Endodermal cell (in vitro differentiated cells): ENCODE measurements around the gene NOS1AP. TPM values are rescaled to one million over a fixed set of nuclear protein-coding genes. Genes with fewer than 3 reads are reported as not detected.

Experiments used
- DNase-seq: peaks from one replicate; pipeline ENCODE4 v3.0.0-alpha.2; 2017
- H3K27ac ChIP-seq: 2 replicates; pipeline ENCODE4 v1.5.1; 2013; ENCODE audit warnings: mild to moderate bottlenecking, low read depth, low read length, moderate library complexity
- H3K27me3 ChIP-seq: 2 replicates; pipeline ENCODE4 v1.6.1; 2013; ENCODE audit warnings: mild to moderate bottlenecking, low read length, moderate library complexity; ENCODE audit not compliant: insufficient read depth, control insufficient read depth, poor library complexity, severe bottlenecking
- H3K36me3 ChIP-seq: 2 replicates; pipeline ENCODE4 v1.7.0; 2013; ENCODE audit warnings: mild to moderate bottlenecking, low read length, moderate library complexity; ENCODE audit not compliant: control insufficient read depth, insufficient read depth
- H3K4me1 ChIP-seq: one replicate; pipeline ENCODE4 v1.7.0; 2013; ENCODE audit warnings: low read length; ENCODE audit not compliant: control insufficient read depth, insufficient read depth
- H3K4me3 ChIP-seq: 2 replicates; pipeline ENCODE4 v1.5.1; 2013; ENCODE audit warnings: mild to moderate bottlenecking, low read length, moderate library complexity
- H3K9ac ChIP-seq: 2 replicates; pipeline ENCODE4 v1.6.1; 2013; ENCODE audit warnings: mild to moderate bottlenecking, low read length, moderate library complexity; ENCODE audit not compliant: poor library complexity, severe bottlenecking; ENCODE audit errors: extremely low read depth
- H3K9me3 ChIP-seq: 2 replicates; pipeline ENCODE4 v1.6.1; 2013; ENCODE audit warnings: mild to moderate bottlenecking, low read length, moderate library complexity; ENCODE audit not compliant: control insufficient read depth
- H3K27ac Mint-ChIP-seq: 2 replicates; pipeline ENCODE4 v1.8.0; 2020; ENCODE audit warnings: mixed read lengths
- H3K27me3 Mint-ChIP-seq: 2 replicates; pipeline ENCODE4 v1.8.0; 2021; ENCODE audit warnings: mild to moderate bottlenecking, mixed read lengths; ENCODE audit not compliant: insufficient read depth
- H3K36me3 Mint-ChIP-seq: 2 replicates; pipeline ENCODE4 v1.8.0; 2020; ENCODE audit warnings: low read depth, mixed read lengths
- H3K4me1 Mint-ChIP-seq: 2 replicates; pipeline ENCODE4 v1.8.0; 2020; ENCODE audit warnings: mixed read lengths
- H3K4me3 Mint-ChIP-seq: 2 replicates; pipeline ENCODE4 v1.8.0; 2020; ENCODE audit warnings: mild to moderate bottlenecking, moderate library complexity, mixed read lengths
- H3K9me3 Mint-ChIP-seq: 2 replicates; pipeline ENCODE4 v1.8.0; 2020; ENCODE audit warnings: mild to moderate bottlenecking, mixed read lengths
- WGBS, 2 experiments: methylation state at CpG; one replicate each; pipeline versions ENCODE4 v1.1.5 to v1.1.7; 2013; ENCODE audit warnings: missing lambda C conversion rate in 2 of 2, mixed read lengths in 1 of 2; ENCODE audit not compliant: insufficient coverage in 1 of 2, insufficient read length in 1 of 2; 5-methylcytosine and 5-hydroxymethylcytosine counted together
- total RNA-seq, 2 donors: library from RNA; stranded (reverse); fragmentation: NEBNext Ultra II Directional in 1 of 2; extraction: Animal tissue kit (Norgen Biotek cat#: 25700) in 1 of 2; gene quantifications; 2 replicates in 1 of 2; 3 replicates in 1 of 2; pipeline ENCODE4 v1.2.1, GENCODE V29; 2021
- TF ChIP-seq, protein P1 (sequence below): fragments of 200-600 bp; sonication (generic); conservative IDR thresholded peaks from 2 replicates; pipeline ENCODE4 v1.5.0; 2021; ENCODE audit warnings: antibody characterized with exemption, mild to moderate bottlenecking

Gene NOS1AP
- total RNA-seq, 2 donors from 2014 or later, result 4.8 to 5.9 TPM

DNA sequence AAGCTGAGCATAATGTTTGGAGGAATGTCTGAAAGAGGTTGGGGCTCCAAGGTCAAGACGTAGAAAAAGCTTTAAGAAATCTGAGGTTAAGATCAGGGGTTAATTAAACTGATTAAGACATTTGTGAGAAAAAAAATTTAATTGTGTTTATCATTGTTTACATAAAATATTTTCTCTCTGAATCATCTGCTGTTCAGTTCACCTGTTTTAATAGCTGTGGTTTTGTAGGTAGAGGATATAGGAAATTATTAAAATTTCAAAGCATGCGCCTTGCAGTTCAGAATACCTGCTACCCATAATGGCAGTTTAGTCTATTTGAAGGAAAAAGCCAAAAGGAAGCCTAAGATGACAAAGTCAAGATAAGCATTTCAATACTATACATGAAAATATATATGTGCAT lies 154.0 kb downstream of the NOS1AP start:
- H3K27ac Mint-ChIP-seq, result no peak overlapping the region
- H3K4me1 Mint-ChIP-seq, result peaks cover 23% of the 10 kb centered on the region
- no peaks in the 10 kb centered on the region for H3K27me3 ChIP-seq
- no peak overlapping the region for H3K4me3 ChIP-seq
- TF ChIP-seq, protein P1, sequence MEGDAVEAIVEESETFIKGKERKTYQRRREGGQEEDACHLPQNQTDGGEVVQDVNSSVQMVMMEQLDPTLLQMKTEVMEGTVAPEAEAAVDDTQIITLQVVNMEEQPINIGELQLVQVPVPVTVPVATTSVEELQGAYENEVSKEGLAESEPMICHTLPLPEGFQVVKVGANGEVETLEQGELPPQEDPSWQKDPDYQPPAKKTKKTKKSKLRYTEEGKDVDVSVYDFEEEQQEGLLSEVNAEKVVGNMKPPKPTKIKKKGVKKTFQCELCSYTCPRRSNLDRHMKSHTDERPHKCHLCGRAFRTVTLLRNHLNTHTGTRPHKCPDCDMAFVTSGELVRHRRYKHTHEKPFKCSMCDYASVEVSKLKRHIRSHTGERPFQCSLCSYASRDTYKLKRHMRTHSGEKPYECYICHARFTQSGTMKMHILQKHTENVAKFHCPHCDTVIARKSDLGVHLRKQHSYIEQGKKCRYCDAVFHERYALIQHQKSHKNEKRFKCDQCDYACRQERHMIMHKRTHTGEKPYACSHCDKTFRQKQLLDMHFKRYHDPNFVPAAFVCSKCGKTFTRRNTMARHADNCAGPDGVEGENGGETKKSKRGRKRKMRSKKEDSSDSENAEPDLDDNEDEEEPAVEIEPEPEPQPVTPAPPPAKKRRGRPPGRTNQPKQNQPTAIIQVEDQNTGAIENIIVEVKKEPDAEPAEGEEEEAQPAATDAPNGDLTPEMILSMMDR, result no peak
- WGBS, 2 experiments, result 74% methylated on average over 2 of the region's 2 CpGs; no CpG with 5 or more reads in 1 of the 2 experiments
- H3K4me3 Mint-ChIP-seq, result no peak overlapping the region
- no peak overlapping the region for H3K27ac ChIP-seq
- H3K9me3 Mint-ChIP-seq, result no peaks in the 10 kb centered on the region
- no peak overlapping the region for H3K9ac ChIP-seq
- no peaks in the 10 kb centered on the region for H3K36me3 ChIP-seq
- H3K36me3 Mint-ChIP-seq, result no peaks in the 10 kb centered on the region
- peaks cover 6% of the 10 kb centered on the region for H3K27me3 Mint-ChIP-seq
- no peaks in the 10 kb centered on the region for H3K9me3 ChIP-seq
- DNase-seq, result no peak
- H3K4me1 ChIP-seq, result no peaks in the 10 kb centered on the region

DNA sequence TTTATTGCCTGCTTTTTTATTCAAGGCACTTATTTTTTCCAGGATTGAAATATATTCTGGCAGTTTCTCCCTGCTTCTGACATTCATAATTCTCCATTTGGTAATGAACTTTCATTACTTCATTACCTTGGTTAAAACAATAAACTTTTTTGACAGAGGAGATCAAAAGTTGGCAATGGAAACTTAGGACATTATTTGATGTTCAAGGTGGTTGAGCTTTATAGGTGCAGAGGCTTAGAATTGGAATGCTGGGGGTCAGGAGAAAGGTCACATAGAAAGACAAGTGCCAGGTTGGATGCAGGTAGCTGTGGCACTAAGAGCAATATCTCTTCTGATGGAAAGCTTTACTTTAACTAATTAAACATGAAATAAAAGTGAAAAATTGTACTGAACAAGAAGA lies 154.8 kb downstream of the NOS1AP start:
- peaks cover 6% of the 10 kb centered on the region for H3K27me3 Mint-ChIP-seq
- no peaks in the 10 kb centered on the region for H3K36me3 ChIP-seq
- peaks cover 22% of the 10 kb centered on the region for H3K4me1 Mint-ChIP-seq
- no peaks in the 10 kb centered on the region for H3K9me3 ChIP-seq
- H3K27ac ChIP-seq, result no peak overlapping the region
- no peak overlapping the region for H3K4me3 ChIP-seq
- no peaks in the 10 kb centered on the region for H3K27me3 ChIP-seq
- H3K27ac Mint-ChIP-seq, result no peak overlapping the region
- no peak for DNase-seq
- no peaks in the 10 kb centered on the region for H3K9me3 Mint-ChIP-seq
- TF ChIP-seq, protein P1, result no peak
- no peak overlapping the region for H3K4me3 Mint-ChIP-seq
- no peaks in the 10 kb centered on the region for H3K36me3 Mint-ChIP-seq
- H3K9ac ChIP-seq, result no peak overlapping the region
- no peaks in the 10 kb centered on the region for H3K4me1 ChIP-seq

DNA sequence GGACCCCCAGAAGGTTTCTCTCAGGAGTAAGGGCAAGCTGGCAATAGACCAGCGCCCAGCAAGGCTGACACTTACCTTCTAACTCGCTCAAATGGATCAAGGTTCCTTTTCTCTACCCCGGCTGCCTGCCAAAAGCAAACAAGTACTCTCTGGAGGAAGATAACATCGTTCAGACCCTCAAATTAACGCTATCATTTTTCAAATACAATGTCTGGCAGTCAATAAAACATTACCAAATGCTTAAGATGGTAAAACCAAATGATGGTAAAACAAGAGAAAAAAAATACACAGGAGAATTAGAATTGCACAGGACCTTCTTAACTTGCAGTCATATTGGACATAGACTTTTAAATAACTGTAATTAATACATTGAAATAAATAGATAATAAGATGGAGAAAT lies 159.1 kb downstream of the NOS1AP start:
- Histone ChIP-seq H3K36me3 (no peaks in the 10 kb centered on the region), H3K27me3 (no peaks in the 10 kb centered on the region), H3K9ac (no peak overlapping the region), H3K4me1 (no peaks in the 10 kb centered on the region), H3K27ac (no peak overlapping the region), H3K9me3 (no peaks in the 10 kb centered on the region), H3K4me3 (no peak overlapping the region)
- TF ChIP-seq, protein P1, result no peak
- no peak for DNase-seq
- no peak overlapping the region for H3K27ac Mint-ChIP-seq
- 75 to 86% methylated on average over 3 to 5 of the region's 5 CpGs for WGBS, 2 experiments
- peaks cover 6% of the 10 kb centered on the region for H3K27me3 Mint-ChIP-seq
- no peaks in the 10 kb centered on the region for H3K36me3 Mint-ChIP-seq
- no peaks in the 10 kb centered on the region for H3K9me3 Mint-ChIP-seq
- H3K4me3 Mint-ChIP-seq, result no peak overlapping the region
- H3K4me1 Mint-ChIP-seq, result peaks cover 24% of the 10 kb centered on the region
